GM18861 (cell line): ENCODE results near the gene VCP.
"Not testable (repeated sequence)": the region's sequence is repeated elsewhere in the genome, so short reads cannot be mapped to it uniquely, and the experiment has no call there.

Experiments
- ATAC-seq: cut with Tn5 transposase; IDR thresholded peaks from one replicate; pipeline ENCODE4 v1.9.1; 2021; ENCODE audit not compliant: unreplicated experiment

Gene VCP

DNA sequence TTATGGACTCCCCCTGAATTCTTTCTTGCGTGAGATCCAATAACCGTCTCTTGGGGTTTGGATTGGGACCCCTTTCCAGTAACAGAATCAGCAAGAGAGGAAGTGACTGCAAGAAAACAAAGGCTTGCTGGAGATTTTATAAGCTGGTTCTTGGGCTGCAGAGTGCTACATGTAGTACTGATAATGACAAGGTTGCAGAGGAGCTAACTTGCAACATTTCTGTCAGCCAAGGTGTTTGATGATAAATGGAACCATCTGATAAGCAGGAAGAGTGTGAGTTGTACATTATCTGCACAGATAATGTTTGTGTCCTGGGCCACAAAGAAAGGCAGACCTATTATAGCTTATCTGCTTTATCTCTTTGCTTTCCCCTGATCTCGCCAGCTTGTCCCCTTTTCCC lies 45.8 kb downstream of the VCP start:
- ATAC-seq, result no peak

DNA sequence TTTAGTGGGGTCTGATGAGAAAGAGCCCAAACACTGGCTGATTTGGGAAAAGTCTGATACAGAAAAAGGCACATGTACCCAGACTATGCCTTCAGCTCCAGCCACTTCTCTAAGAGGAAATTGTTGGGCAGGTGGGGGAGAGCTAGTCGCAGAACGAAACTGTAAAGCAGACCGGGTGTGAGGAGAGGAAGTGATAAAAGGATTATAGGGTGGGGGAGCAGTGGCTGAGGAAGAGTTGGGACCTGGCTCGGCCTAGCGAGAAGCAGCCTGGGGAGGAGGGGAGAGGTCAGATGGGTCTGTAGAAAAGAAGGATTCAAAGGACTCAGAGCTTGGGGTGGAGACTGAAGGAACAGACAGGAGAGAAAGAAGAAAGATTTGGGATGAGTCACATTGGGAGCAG lies 49.0 kb downstream of the VCP start:
- not testable (repeated sequence) for ATAC-seq

- no peak for ATAC-seq
Observed at GRCh38 chr9:35014517-35014916, 57.9 kb downstream of the VCP start.

DNA sequence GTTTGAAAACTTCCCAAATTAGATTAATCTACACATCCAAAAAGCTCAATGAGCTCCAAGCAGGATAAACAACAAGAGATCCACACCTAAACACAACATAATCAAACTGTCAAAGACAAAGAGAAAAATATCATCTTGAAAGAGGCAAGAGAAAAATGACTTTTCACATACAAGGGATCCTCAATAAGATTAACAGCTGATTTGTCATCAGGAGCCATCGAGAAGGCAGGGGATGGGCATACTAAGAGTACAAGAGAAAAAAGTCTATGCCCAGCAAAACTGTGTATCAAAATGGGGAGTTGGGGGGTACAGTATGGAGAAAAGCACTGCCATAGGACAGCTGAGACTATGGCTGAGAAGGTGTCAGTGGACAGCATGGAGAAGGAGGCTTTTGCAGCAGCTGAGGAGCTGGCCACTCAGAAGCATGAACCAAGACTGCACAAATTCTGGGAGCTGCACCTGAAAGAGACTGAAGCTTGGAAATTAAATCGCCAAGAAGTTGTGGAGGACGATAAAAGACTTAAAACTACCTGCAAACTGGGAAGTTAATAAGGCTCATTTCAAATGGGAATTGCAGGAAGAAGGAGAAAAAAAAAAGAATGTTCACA lies 62.0 kb downstream of the VCP start:
- ATAC-seq, result no peak
